NOMO-1 (cell line): ENCODE results near the gene CNTN5.
"Not testable (repeated sequence)": the region's sequence is repeated elsewhere in the genome, so short reads cannot be mapped to it uniquely, and the experiment has no call there.

Source experiments
- DNase-seq, 2 experiments: peaks; one replicate each; lab custom pipeline; 2025; ENCODE audit not compliant: unreplicated experiment in 2 of 2; lab: John Stamatoyannopoulos, UW

Gene CNTN5

GRCh38 chr11:100274466-100274865, 1253.7 kb downstream of the CNTN5 start:
- DNase-seq, result not testable (repeated sequence)

GRCh38 chr11:100294748-100295147, 1274.0 kb downstream of the CNTN5 start:
- no peak for DNase-seq

- DNase-seq, result no peak
Measured at GRCh38 chr11:100296051-100296679, 1275.4 kb downstream of the CNTN5 start.

GRCh38 chr11:100297516-100297915, 1276.8 kb downstream of the CNTN5 start:
- DNase-seq, result no peak

- DNase-seq, result no peak
Measured at GRCh38 chr11:100302824-100303223, 1282.1 kb downstream of the CNTN5 start.

GRCh38 chr11:100303897-100304296, 1283.1 kb downstream of the CNTN5 start:
- DNase-seq, result no peak

GRCh38 chr11:100308202-100308601, 1287.5 kb downstream of the CNTN5 start:
- DNase-seq, result no peak

- no peak for DNase-seq
Measured at GRCh38 chr11:100315946-100316345, 1295.2 kb downstream of the CNTN5 start.

- no peak for DNase-seq
Measured at GRCh38 chr11:100316952-100317351, 1296.2 kb downstream of the CNTN5 start.

- DNase-seq, result no peak
Measured at GRCh38 chr11:100319691-100320090, 1298.9 kb downstream of the CNTN5 start.

- DNase-seq, result no peak
Measured at GRCh38 chr11:100328626-100329340, 1308.0 kb downstream of the CNTN5 start.

GRCh38 chr11:100329352-100329751, 1308.6 kb downstream of the CNTN5 start:
- no peak for DNase-seq

GRCh38 chr11:100336873-100337272, 1316.1 kb downstream of the CNTN5 start:
- no peak for DNase-seq

- DNase-seq, result no peak
Measured at GRCh38 chr11:100338144-100338840, 1317.5 kb downstream of the CNTN5 start.

GRCh38 chr11:100340466-100341319, 1319.9 kb downstream of the CNTN5 start:
- no peak for DNase-seq

- no peak for DNase-seq
Measured at GRCh38 chr11:100353083-100353482, 1332.3 kb downstream of the CNTN5 start.

GRCh38 chr11:100354736-100355135, 1334.0 kb downstream of the CNTN5 start:
- DNase-seq, result no peak

- no peak for DNase-seq
Measured at GRCh38 chr11:100356035-100356434, 1335.3 kb downstream of the CNTN5 start.

GRCh38 chr11:100359281-100359680, 1338.5 kb downstream of the CNTN5 start:
- no peak for DNase-seq

GRCh38 chr11:100367892-100368291, 1347.1 kb downstream of the CNTN5 start:
- no peak for DNase-seq

- no peak for DNase-seq
Measured at GRCh38 chr11:100383357-100383865, 1362.7 kb downstream of the CNTN5 start.
